Stimulated activated CD4-positive, alpha-beta T cell treated with anti-CD3 and anti-CD28 coated beads, Interleukin-12 subunit alpha, Interleukin-12 subunit beta, amount 100 ng/mL, for 4 hours (primary cell): ENCODE measurements around the gene ADCY5.

Source experiments
- DNase-seq: peaks from one replicate; pipeline ENCODE4 v3.0.0-alpha.2; 2020

The ADCY5 gene

GRCh38 chr3:123322866-123323265, 126.0 kb downstream of the ADCY5 start:
- DNase-seq, result no peak

- no peak for DNase-seq
Observed at GRCh38 chr3:123321806-123322205, 127.1 kb downstream of the ADCY5 start.

GRCh38 chr3:123320221-123320620, 128.7 kb downstream of the ADCY5 start:
- DNase-seq, result no peak

GRCh38 chr3:123319760-123320159, 129.1 kb downstream of the ADCY5 start:
- no peak for DNase-seq

GRCh38 chr3:123318374-123318773, 130.5 kb downstream of the ADCY5 start:
- no peak for DNase-seq

GRCh38 chr3:123317716-123318115, 131.2 kb downstream of the ADCY5 start:
- DNase-seq, result no peak

GRCh38 chr3:123315271-123315595, 133.7 kb downstream of the ADCY5 start:
- DNase-seq, result no peak

- DNase-seq, result no peak
Observed at GRCh38 chr3:123314359-123315270, 134.3 kb downstream of the ADCY5 start.

GRCh38 chr3:123313889-123314288, 135.0 kb downstream of the ADCY5 start:
- no peak for DNase-seq

- no peak for DNase-seq
Observed at GRCh38 chr3:123312331-123313265, 136.3 kb downstream of the ADCY5 start.

GRCh38 chr3:123311201-123311600, 137.7 kb downstream of the ADCY5 start:
- DNase-seq, result no peak

- no peak for DNase-seq
Observed at GRCh38 chr3:123310741-123311140, 138.1 kb downstream of the ADCY5 start.

- no peak for DNase-seq
Observed at GRCh38 chr3:123310186-123310585, 138.7 kb downstream of the ADCY5 start.

- no peak for DNase-seq
Observed at GRCh38 chr3:123307064-123307463, 141.8 kb downstream of the ADCY5 start.

GRCh38 chr3:123305192-123305591, 143.7 kb downstream of the ADCY5 start:
- no peak for DNase-seq

- DNase-seq, result no peak
Observed at GRCh38 chr3:123303976-123304560, 144.8 kb downstream of the ADCY5 start.

- no peak for DNase-seq
Observed at GRCh38 chr3:123302961-123303360, 145.9 kb downstream of the ADCY5 start.

- DNase-seq, result no peak
Observed at GRCh38 chr3:123301331-123302184, 147.3 kb downstream of the ADCY5 start.

- no peak for DNase-seq
Observed at GRCh38 chr3:123300583-123300982, 148.3 kb downstream of the ADCY5 start.

GRCh38 chr3:123300056-123300455, 148.8 kb downstream of the ADCY5 start:
- DNase-seq, result no peak

- DNase-seq, result no peak
Observed at GRCh38 chr3:123299581-123299980, 149.3 kb downstream of the ADCY5 start.

GRCh38 chr3:123298903-123299302, 150.0 kb downstream of the ADCY5 start:
- no peak for DNase-seq

- DNase-seq, result no peak
Observed at GRCh38 chr3:123297627-123297899, 151.3 kb downstream of the ADCY5 start.
